GM12878 (cell line): ENCODE results near the gene ARRDC1. TPM values are rescaled to one million over a fixed set of nuclear protein-coding genes. Genes with fewer than 3 reads are reported as not detected.

Experiments
- ATAC-seq: fragments of 200-7000 bp; cut with Tn5 transposase; 3 replicates; pipeline ENCODE4 v1.9.1; 2020; ENCODE audit warnings: mild to moderate bottlenecking, moderate library complexity
- BruUV-seq: library from RNA; stranded (reverse); fragments of 400-500 nt; replicated peaks from 2 replicates; lab custom pipeline; 2021; lab: Mats Ljungman, UMichigan
- CTCF ChIA-PET: fragments of 300-600 bp; sonication (Branson Sonifier 250); formaldehyde crosslinking; extraction: SDS; loops from one replicate; lab custom pipeline; 2021; ENCODE audit warnings: inconsistent platforms; lab: Yijun Ruan, JAX
- POLR2A ChIA-PET: fragments of 350-600 bp; formaldehyde crosslinking; extraction: SDS; loops from one replicate; lab custom pipeline; 2021; ENCODE audit warnings: inconsistent platforms; lab: Charles Lee
- RAD21 ChIA-PET: fragments of 300-600 bp; sonication (Branson Sonifier 250); formaldehyde crosslinking; loops from one replicate; lab custom pipeline; 2023; ENCODE audit warnings: antibody characterized with exemption; ENCODE audit not compliant: unreplicated experiment; lab: Charles Lee
- SMC1A ChIA-PET: fragments of 300-600 bp; sonication (Branson Sonifier 250); formaldehyde crosslinking; loops from one replicate; lab custom pipeline; 2023; ENCODE audit not compliant: unreplicated experiment, uncharacterized antibody; lab: Charles Lee
- DNase-seq: peaks from one replicate; pipeline ENCODE4 v3.0.0-alpha.2; 2011; ENCODE audit warnings: low read depth, low spot score
- FAIRE-seq: peaks from 3 replicates; lab custom pipeline; 2011; peaks lifted over from hg19 to GRCh38; lab: Jason Lieb, UNC
- H2AFZ ChIP-seq: 2 replicates; pipeline ENCODE4 v1.6.0; 2011; ENCODE audit warnings: low read depth, low read length, control low read depth; ENCODE audit not compliant: control insufficient read depth
- H3K27ac ChIP-seq: 2 replicates; pipeline ENCODE4 v1.5.1; 2011; ENCODE audit warnings: control low read depth; ENCODE audit not compliant: control insufficient read depth, insufficient read depth
- H3K27me3 ChIP-seq, 2 experiments: replicated peaks in 1 of 2; 2 replicates each; pipeline versions ENCODE4 v1.6.0 to v1.6.1; 2011; ENCODE audit warnings: low read length in 1 of 2; ENCODE audit not compliant: control insufficient read depth in 2 of 2, insufficient read depth in 2 of 2
- H3K36me3 ChIP-seq, 2 experiments: 2 replicates each; pipeline ENCODE4 v1.5.1; 2011; ENCODE audit warnings: low read length in 1 of 2; ENCODE audit not compliant: control insufficient read depth in 2 of 2, insufficient read depth in 2 of 2
- H3K4me1 ChIP-seq: 2 replicates; pipeline ENCODE4 v1.6.1; 2011; ENCODE audit warnings: mild to moderate bottlenecking, low read length, moderate library complexity, mixed read lengths; ENCODE audit not compliant: control insufficient read depth, insufficient read depth
- H3K4me2 ChIP-seq: 2 replicates; pipeline ENCODE4 v1.6.0; 2011; ENCODE audit warnings: control low read depth; ENCODE audit not compliant: control insufficient read depth, insufficient read depth
- H3K4me3 ChIP-seq: fragments of 200-600 bp; sonication (generic); 2 replicates; pipeline ENCODE4 v1.5.1; 2016
- H3K79me2 ChIP-seq: 2 replicates; pipeline ENCODE4 v1.6.0; 2011; ENCODE audit warnings: low read length; ENCODE audit not compliant: control insufficient read depth, insufficient read depth
- H3K9ac ChIP-seq: 2 replicates; pipeline ENCODE4 v1.8.0; 2011; ENCODE audit warnings: low read length, control low read depth, mixed read lengths; ENCODE audit not compliant: control insufficient read depth, insufficient read depth
- H3K9me3 ChIP-seq: replicated peaks from 3 replicates; pipeline ENCODE4 v1.5.1; 2011; ENCODE audit warnings: mild to moderate bottlenecking, low read length; ENCODE audit not compliant: control insufficient read depth, insufficient read depth
- H4K20me1 ChIP-seq: 2 replicates; pipeline ENCODE4 v1.6.0; 2011; ENCODE audit not compliant: control insufficient read depth, insufficient read depth
- BRCA1 ChIP-seq: IDR thresholded peaks from 2 replicates; pipeline ENCODE4 v1.6.1; 2011; ENCODE audit warnings: low read depth, low read length, improper control_type of control experiment
- CEBPB ChIP-seq, 2 experiments: fragments of 150-350 bp in 1 of 2; IDR thresholded peaks; 2 replicates each; pipeline ENCODE4 v1.6.1; 2012 to 2014; ENCODE audit warnings: low read depth in 2 of 2, low read length in 2 of 2, borderline replicate concordance in 1 of 2, inconsistent platforms in 1 of 2
- CTCF ChIP-seq, 3 experiments: IDR thresholded peaks in 2 of 3; conservative IDR thresholded peaks in 1 of 3; 2 replicates each; pipeline ENCODE4 v1.5.1; 2011; ENCODE audit warnings: low read depth in 3 of 3, low read length in 3 of 3, mild to moderate bottlenecking in 3 of 3, control low read depth in 2 of 3, moderate library complexity in 2 of 3, inconsistent platforms in 1 of 3, mixed read lengths in 1 of 3; ENCODE audit not compliant: control insufficient read depth in 2 of 3, insufficient read depth in 1 of 3; ENCODE audit errors: extremely low read depth in 1 of 3
- E4F1 ChIP-seq: fragments of 450-650 bp; IDR thresholded peaks from 2 replicates; pipeline ENCODE4 v1.6.1; 2018; ENCODE audit warnings: borderline replicate concordance, mild to moderate bottlenecking; ENCODE audit not compliant: partially characterized antibody
- HDAC6 ChIP-seq: fragments of 200-600 bp; sonication (generic); IDR thresholded peaks from one replicate; pipeline ENCODE4 v1.8.0; 2017; ENCODE audit warnings: antibody characterized with exemption; ENCODE audit not compliant: unreplicated experiment
- NFXL1 ChIP-seq: fragments of 450-650 bp; IDR thresholded peaks from 2 replicates; pipeline ENCODE4 v1.6.1; 2017; ENCODE audit warnings: antibody characterized with exemption, mild to moderate bottlenecking, borderline replicate concordance
- PBX3 ChIP-seq: IDR thresholded peaks from 2 replicates; pipeline ENCODE4 v1.6.1; 2011; ENCODE audit warnings: mild to moderate bottlenecking, low read depth, low read length, moderate library complexity; ENCODE audit not compliant: insufficient replicate concordance
- RAD21 ChIP-seq: IDR thresholded peaks from 2 replicates; pipeline ENCODE4 v1.6.1; 2011; ENCODE audit warnings: mild to moderate bottlenecking, low read depth, low read length, moderate library complexity; ENCODE audit not compliant: insufficient read depth
- RB1 ChIP-seq: fragments of 450-650 bp; formaldehyde crosslinking; IDR thresholded peaks from 2 replicates; pipeline ENCODE4 v1.6.1; 2017; ENCODE audit warnings: mild to moderate bottlenecking, borderline replicate concordance
- RBBP5 ChIP-seq: fragments of 200-600 bp; sonication (generic); conservative IDR thresholded peaks from 2 replicates; pipeline ENCODE4 v1.6.1; 2016
- RUNX3 ChIP-seq: IDR thresholded peaks from 2 replicates; pipeline ENCODE4 v1.6.1; 2012; ENCODE audit warnings: low read length, inconsistent platforms
- SMAD5 ChIP-seq: IDR thresholded peaks from 2 replicates; pipeline ENCODE4 v1.6.1; 2016; ENCODE audit warnings: antibody characterized with exemption, low read depth
- ZBED1 ChIP-seq: IDR thresholded peaks from 2 replicates; pipeline ENCODE4 v1.6.1; 2016; ENCODE audit warnings: borderline replicate concordance
- ZNF207 ChIP-seq: fragments of 450-650 bp; IDR thresholded peaks from 2 replicates; pipeline ENCODE4 v1.6.1; 2014; ENCODE audit warnings: antibody characterized with exemption, mild to moderate bottlenecking, borderline replicate concordance
- ZNF592 ChIP-seq: fragments of 450-650 bp; IDR thresholded peaks from 2 replicates; pipeline ENCODE4 v1.6.1; 2017; ENCODE audit warnings: mild to moderate bottlenecking, moderate library complexity
- WGBS: methylation state at CpG from one replicate; pipeline ENCODE4 v1.1.6; 2016; ENCODE audit warnings: low lambda C conversion rate; ENCODE audit not compliant: insufficient replicate concordance, insufficient coverage; ENCODE audit errors: missing lambda C conversion rate; 5-methylcytosine and 5-hydroxymethylcytosine counted together
- in situ Hi-C: fragments of 300-500 bp; cut with MboI; formaldehyde crosslinking; loops from 9 replicates; pipeline ENCODE4 v1.14.3; 2018; ENCODE audit warnings: mixed read lengths
- intact Hi-C: fragments of 100-400 bp; cut with micrococcal nuclease; formaldehyde crosslinking; loops from one replicate; pipeline ENCODE4 v1.14.2; 2022; ENCODE audit not compliant: unreplicated experiment
- polyA plus RNA-seq, 11 experiments: library from polyadenylated mRNA; depleted of rRNA in 4 of 11; unstranded in 6 of 11; stranded (reverse) in 5 of 11; fragments of >200 nt; fragmentation: Nextera tagmentation in 4 of 11; fragmentation: Illumina TruSeq in 1 of 11; extraction: Ambion mirVana in 4 of 11; extraction: Trizol in 1 of 11; gene quantifications; 1 replicate in 1 of 11; 2 replicates in 10 of 11; pipeline versions ENCODE4 v1.2.1 to v1.2.3, GENCODE V29; 2011 to 2016; ENCODE audit warnings: inconsistent platforms in 2 of 11, missing spikeins in 2 of 11, low read depth in 1 of 11
- total RNA-seq, 4 experiments: library from RNA; depleted of rRNA in 3 of 4; stranded (reverse); fragments of >200 nt in 3 of 4; fragmentation: Illumina TruSeq in 1 of 4; extraction: Trizol in 1 of 4; gene quantifications; 2 replicates each; pipeline versions ENCODE4 v1.2.1 to v1.2.3, GENCODE V29; 2013 to 2021

ARRDC1 gene
- total and polyA plus RNA-seq, 10 of the 15 experiments (the other 5 are each of a cell fraction or from before 2014, with no cell fraction given): 0.23 to 34.4 (median 20.9) TPM

- no peaks in the 10 kb centered on the region for H3K9me3 ChIP-seq
- FAIRE-seq (no peak), ATAC-seq (no peak), DNase-seq (no peak)
- no peak overlapping the region for H3K4me3 ChIP-seq
- H3K27me3 ChIP-seq: no peaks in the 10 kb centered on the region
- POLR2A ChIA-PET: no interaction called here
- WGBS: 96% methylated on average over 4 of the region's 4 CpGs
- CTCF ChIA-PET: interaction anchor here (1.1 to 1.3 kb wide), 2 partner anchors 18 to 23 kb away, joined by 3 to 5 read pairs; no protein-coding TSS in a partner anchor
- H3K79me2 ChIP-seq: no peaks in the 10 kb centered on the region; the same call in 1 of the 2 replicates
- SMC1A ChIA-PET: interaction anchor here (1.5 kb wide), 1 partner anchor 17 kb away, joined by 3 read pairs; no protein-coding TSS in a partner anchor
- RAD21 ChIA-PET: no interaction called here
- no peaks in the 10 kb centered on the region for H4K20me1 ChIP-seq
- H3K9ac ChIP-seq: no peak overlapping the region
- intact Hi-C loops (no loop called here), in situ Hi-C loops (no loop called here)
- no TSS peak for BruUV-seq
- no peak overlapping the region for H3K4me2 ChIP-seq
- no peaks in the 10 kb centered on the region; the same call in 1 of the 2 replicates for H3K4me1 ChIP-seq
- H2AFZ ChIP-seq: no peak overlapping the region
- H3K36me3 ChIP-seq: peaks cover 13 to 20% of the 10 kb centered on the region in 2 experiments
- H3K27ac ChIP-seq: no peak overlapping the region
- TF ChIP-seq RB1: no peak
- TF ChIP-seq HDAC6: no peak
- TF ChIP-seq ZNF207: no peak
- no peak for TF ChIP-seq RBBP5
- no peak for TF ChIP-seq BRCA1
- TF ChIP-seq E4F1: no peak
- no peak for TF ChIP-seq ZBED1
- no peak for TF ChIP-seq ZNF592
- no peak for TF ChIP-seq RAD21
- no peak for TF ChIP-seq SMAD5
- no peak for TF ChIP-seq CTCF (IDR thresholded peaks at IDR 0.05 in 2 of 3, conservative IDR thresholded peaks at IDR 0.05 in 1 of 3; ENCODE audit: control insufficient read depth in 2 of 3, extremely low read depth in 1 of 3, insufficient read depth in 1 of 3, low read depth in 3 of 3, low read length in 3 of 3)
- TF ChIP-seq NFXL1: no peak
- no peak for TF ChIP-seq CEBPB (IDR thresholded peaks at IDR 0.05; ENCODE audit: borderline replicate concordance in 1 of 2, low read depth in 2 of 2, low read length in 2 of 2)
- TF ChIP-seq PBX3: no peak
- TF ChIP-seq RUNX3: no peak
Measured at GRCh38 chr9:137558127-137558526, 47.4 kb upstream of the ARRDC1 start.
